ENCODE data around the gene KREMEN2. TPM values are rescaled to one million over a fixed set of nuclear protein-coding genes. Genes with fewer than 3 reads are reported as not detected.

The KREMEN2 gene
- total RNA-seq, 4 donors from 2014 or later = not detected

GRCh38 chr16:2963074-2963722 lies 877 bp upstream of the KREMEN2 start:
- no CpG with 5 or more reads among the region's 40 CpGs for WGBS, 2 donors (ENCODE audit: low coverage in 1 of 2)
- Histone ChIP-seq H3K36me3 (no peaks in the 10 kb centered on the region), H3K27ac (no peak overlapping the region), H3K4me3 (peak overlapping the region in 1 of 2 donors; percentile 35), H3K27me3 (peaks cover 100% of the 10 kb centered on the region), H3K9me3 (no peaks in the 10 kb centered on the region), H3K4me1 (peaks cover 7 to 57% (median 33%) of the 10 kb centered on the region in 3 donors)
- ATAC-seq = no peak
- TF ChIP-seq CTCF (IDR thresholded peaks at IDR 0.05) = no peak
- TF ChIP-seq POLR2A (IDR thresholded peaks at IDR 0.05) = no peak
- no peak for TF ChIP-seq POLR2AphosphoS5 (IDR thresholded peaks at IDR 0.05)
- no peak for TF ChIP-seq EP300 (IDR thresholded peaks at IDR 0.05)

DNA sequence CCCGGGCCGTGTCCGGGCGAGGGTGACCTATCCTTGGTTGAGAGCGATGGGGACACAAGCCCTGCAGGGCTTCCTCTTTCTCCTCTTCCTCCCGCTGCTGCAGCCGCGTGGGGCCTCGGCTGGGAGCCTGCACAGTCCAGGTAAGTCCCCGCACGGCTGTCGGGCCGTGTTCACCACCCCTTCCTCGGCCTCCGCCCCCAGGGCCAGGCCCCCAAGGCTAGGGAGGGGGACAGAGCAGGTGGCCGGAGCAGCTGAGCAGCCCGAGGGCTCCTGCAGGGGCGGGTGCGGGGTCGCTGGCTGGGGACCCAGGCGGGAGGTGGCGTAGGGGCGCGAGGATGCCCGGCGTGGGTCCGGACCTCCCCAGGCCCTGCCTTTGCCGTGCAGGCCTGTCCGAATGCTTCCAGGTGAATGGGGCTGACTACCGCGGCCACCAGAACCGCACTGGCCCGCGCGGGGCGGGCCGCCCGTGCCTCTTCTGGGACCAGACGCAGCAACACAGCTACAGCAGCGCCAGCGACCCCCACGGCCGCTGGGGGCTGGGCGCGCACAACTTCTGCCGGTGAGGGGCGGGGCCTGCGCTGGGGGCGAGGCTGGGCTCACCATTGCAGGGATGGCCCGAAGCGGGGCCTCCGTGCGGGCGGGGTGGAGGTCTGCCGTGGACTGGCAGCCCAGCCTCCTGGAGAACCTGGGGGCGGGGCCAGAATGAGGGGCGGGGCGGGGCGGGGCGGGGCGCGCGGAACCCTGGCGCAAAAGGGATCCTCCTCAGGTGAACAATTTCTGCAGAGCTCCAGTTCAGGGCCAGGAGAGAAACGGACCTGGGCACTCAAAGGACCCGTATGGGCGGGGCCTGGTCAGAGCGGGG lies 631 bp downstream of the KREMEN2 start:
- no peak for ATAC-seq
- peaks cover 94% of the 10 kb centered on the region for H3K27me3 ChIP-seq
- H3K36me3 ChIP-seq = no peaks in the 10 kb centered on the region
- WGBS, 2 donors (ENCODE audit: low coverage in 1 of 2) = no CpG with 5 or more reads among the region's 68 CpGs
- H3K4me1 ChIP-seq = peaks cover 7 to 70% (median 39%) of the 10 kb centered on the region in 3 donors
- TF ChIP-seq POLR2AphosphoS5 (IDR thresholded peaks at IDR 0.05) = no peak
- TF ChIP-seq CTCF (IDR thresholded peaks at IDR 0.05) = no peak
- TF ChIP-seq POLR2A (IDR thresholded peaks at IDR 0.05) = no peak
- no peak for TF ChIP-seq EP300 (IDR thresholded peaks at IDR 0.05)
- H3K9me3 ChIP-seq = no peaks in the 10 kb centered on the region
- H3K27ac ChIP-seq = no peak overlapping the region
- peak overlapping the region in 1 of 2 donors; percentile 35 for H3K4me3 ChIP-seq

DNA sequence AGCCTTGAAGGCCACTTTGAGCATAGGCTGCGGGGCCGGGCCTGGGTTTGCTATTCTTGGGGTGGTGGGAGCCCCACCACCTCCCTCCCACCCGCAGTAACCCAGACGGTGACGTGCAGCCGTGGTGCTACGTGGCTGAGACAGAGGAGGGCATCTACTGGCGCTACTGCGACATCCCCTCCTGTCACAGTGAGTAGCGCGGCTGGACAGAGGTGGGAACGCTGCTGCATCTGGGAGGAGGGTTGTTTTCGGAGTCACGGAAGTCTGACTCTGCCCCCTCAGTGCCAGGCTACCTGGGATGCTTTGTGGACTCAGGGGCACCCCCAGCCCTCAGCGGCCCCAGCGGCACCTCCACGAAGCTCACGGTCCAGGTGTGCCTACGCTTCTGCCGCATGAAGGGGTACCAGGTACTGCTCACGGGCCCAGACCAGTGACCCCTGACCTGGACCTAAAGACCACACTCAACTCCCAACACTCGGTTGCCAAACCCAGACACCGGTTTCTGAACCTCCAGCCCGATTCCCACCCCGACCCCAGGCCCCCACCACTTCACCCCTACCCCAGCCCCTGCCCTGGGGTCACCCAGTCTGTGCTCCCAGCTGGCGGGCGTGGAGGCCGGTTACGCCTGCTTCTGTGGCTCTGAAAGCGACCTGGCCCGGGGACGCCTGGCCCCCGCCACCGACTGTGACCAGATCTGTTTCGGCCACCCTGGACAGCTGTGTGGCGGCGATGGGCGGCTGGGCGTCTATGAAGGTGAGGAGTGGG lies 2.1 kb downstream of the KREMEN2 start:
- H3K4me3 ChIP-seq = peak overlapping the region in 1 of 2 donors; percentile 38
- H3K9me3 ChIP-seq = no peaks in the 10 kb centered on the region
- TF ChIP-seq POLR2A (IDR thresholded peaks at IDR 0.05) = no peak
- no peak for TF ChIP-seq POLR2AphosphoS5 (IDR thresholded peaks at IDR 0.05)
- TF ChIP-seq CTCF (IDR thresholded peaks at IDR 0.05) = no peak
- TF ChIP-seq EP300 (IDR thresholded peaks at IDR 0.05) = no peak
- H3K27me3 ChIP-seq = peaks cover 84% of the 10 kb centered on the region
- WGBS, 2 donors (ENCODE audit: low coverage in 1 of 2) = 39% methylated on average over 5 of the region's 39 CpGs; no CpG with 5 or more reads in 1 of the 2 donors
- no peaks in the 10 kb centered on the region for H3K36me3 ChIP-seq
- peaks cover 7 to 81% (median 39%) of the 10 kb centered on the region in 3 donors for H3K4me1 ChIP-seq
- ATAC-seq = no peak
- no peak overlapping the region for H3K27ac ChIP-seq

DNA sequence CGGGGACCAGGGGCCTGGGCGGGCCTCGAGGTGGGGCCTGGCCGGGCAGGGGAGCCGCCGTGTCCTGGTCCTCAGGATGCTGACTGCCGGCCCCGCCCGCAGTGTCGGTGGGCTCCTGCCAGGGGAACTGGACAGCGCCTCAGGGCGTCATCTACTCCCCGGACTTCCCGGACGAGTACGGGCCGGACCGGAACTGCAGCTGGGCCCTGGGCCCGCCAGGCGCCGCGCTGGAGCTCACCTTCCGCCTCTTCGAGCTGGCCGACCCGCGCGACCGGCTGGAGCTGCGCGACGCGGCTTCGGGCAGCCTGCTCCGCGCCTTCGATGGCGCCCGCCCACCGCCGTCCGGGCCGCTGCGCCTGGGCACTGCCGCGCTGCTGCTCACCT lies 2.7 kb downstream of the KREMEN2 start:
- TF ChIP-seq POLR2A (IDR thresholded peaks at IDR 0.05) (no peak), CTCF (IDR thresholded peaks at IDR 0.05) (peak in 1 of 4 experiments; percentile 20)
- Histone ChIP-seq H3K4me1 (peaks cover 7 to 81% (median 39%) of the 10 kb centered on the region in 3 donors), H3K4me3 (peak overlapping the region in 1 of 2 donors; percentile 38), H3K9me3 (no peaks in the 10 kb centered on the region), H3K27me3 (peaks cover 84% of the 10 kb centered on the region), H3K36me3 (no peaks in the 10 kb centered on the region), H3K27ac (no peak overlapping the region)
- WGBS, 2 donors (ENCODE audit: low coverage in 1 of 2) = no CpG with 5 or more reads among the region's 46 CpGs
- ATAC-seq = no peak
